ENCODE measurements around the gene ADD2.

DNA sequence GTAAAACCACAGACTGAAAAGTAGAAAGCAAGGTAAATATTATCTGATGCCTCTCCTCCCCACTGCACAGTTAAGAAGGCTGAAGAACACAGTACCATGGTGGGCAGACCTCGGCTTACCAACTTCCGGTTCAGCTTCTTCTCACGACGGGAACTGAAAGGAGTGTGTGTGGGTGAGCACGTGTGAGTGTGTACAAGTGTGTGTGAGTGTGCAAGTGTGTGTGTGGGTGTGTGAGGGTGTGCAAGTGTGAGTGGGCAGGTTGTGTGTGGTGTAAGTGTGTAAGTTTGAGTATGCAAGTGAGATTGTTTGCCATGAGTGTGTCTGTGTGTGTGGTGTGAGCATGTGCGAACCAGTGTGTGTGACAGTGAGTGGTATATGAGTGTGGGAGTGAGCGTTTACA is 103.5 kb downstream of the ADD2 start:
- TF ChIP-seq EZH2 (IDR thresholded peaks at IDR 0.05) = no peak
- no peak for TF ChIP-seq POLR2AphosphoS5 (IDR thresholded peaks at IDR 0.05; ENCODE audit: borderline replicate concordance, low read depth, low read length)
